Body of pancreas (tissue), 4 donors: ENCODE measurements around the gene CCDC87.

ENCODE experiments used
- CTCF ChIP-seq, 7 experiments: fragments of 450-650 bp in 4 of 7; fragments of 200-600 bp in 3 of 7; sonication (generic) in 3 of 7; IDR thresholded peaks; one replicate each; pipeline ENCODE4 v1.5.1; 2016 to 2019; ENCODE audit warnings: antibody characterized with exemption in 7 of 7
- POLR2A ChIP-seq, 3 donors: fragments of 450-650 bp; IDR thresholded peaks; one replicate each; pipeline ENCODE4 v1.6.1; 2016; ENCODE audit warnings: antibody characterized with exemption in 3 of 3, mild to moderate bottlenecking in 2 of 3

GRCh38 chr11:66626382-66626781, 33.5 kb upstream of the CCDC87 start:
- TF ChIP-seq CTCF (IDR thresholded peaks at IDR 0.05) (no peak), POLR2A (IDR thresholded peaks at IDR 0.05) (no peak)
